Ishikawa (cell line): ENCODE results near the gene KIF6.

ENCODE experiments used
- CEBPB ChIP-seq: IDR thresholded peaks from 2 replicates; pipeline ENCODE4 v1.6.1; 2012
- CREB1 ChIP-seq: IDR thresholded peaks from 2 replicates; pipeline ENCODE4 v1.6.1; 2012; ENCODE audit warnings: low read depth
- EGR1 ChIP-seq: IDR thresholded peaks from 2 replicates; pipeline ENCODE4 v1.6.1; 2012
- EP300 ChIP-seq: IDR thresholded peaks from 2 replicates; pipeline ENCODE4 v1.6.1; 2012; ENCODE audit warnings: borderline replicate concordance
- FOXM1 ChIP-seq: IDR thresholded peaks from 2 replicates; pipeline ENCODE4 v1.6.1; 2012; ENCODE audit warnings: low read depth, borderline replicate concordance
- NFIC ChIP-seq: IDR thresholded peaks from 2 replicates; pipeline ENCODE4 v1.6.1; 2012
- RAD21 ChIP-seq: IDR thresholded peaks from 2 replicates; pipeline ENCODE4 v1.6.1; 2012; ENCODE audit warnings: low read depth
- TAF1 ChIP-seq: IDR thresholded peaks from 2 replicates; pipeline ENCODE4 v1.6.1; 2012; ENCODE audit warnings: low read depth, mild to moderate bottlenecking
- TCF12 ChIP-seq: IDR thresholded peaks from 2 replicates; pipeline ENCODE4 v1.6.1; 2012; ENCODE audit warnings: low read depth
- TEAD4 ChIP-seq: IDR thresholded peaks from 2 replicates; pipeline ENCODE4 v1.6.1; 2012
- YY1 ChIP-seq: IDR thresholded peaks from 2 replicates; pipeline ENCODE4 v1.6.1; 2012; ENCODE audit warnings: low read depth
- ZBTB7A ChIP-seq: IDR thresholded peaks from 2 replicates; pipeline ENCODE4 v1.6.1; 2012; ENCODE audit warnings: low read depth
- TF ChIP-seq, protein P1 (sequence below): IDR thresholded peaks from 2 replicates; pipeline ENCODE4 v1.6.1; 2012
- TF ChIP-seq, protein P2 (sequence below): IDR thresholded peaks from 2 replicates; pipeline ENCODE4 v1.6.1; 2012; ENCODE audit warnings: low read depth, mild to moderate bottlenecking
- TF ChIP-seq, protein P3 (sequence below): IDR thresholded peaks from 2 replicates; pipeline ENCODE4 v1.6.1; 2012

The KIF6 gene

DNA sequence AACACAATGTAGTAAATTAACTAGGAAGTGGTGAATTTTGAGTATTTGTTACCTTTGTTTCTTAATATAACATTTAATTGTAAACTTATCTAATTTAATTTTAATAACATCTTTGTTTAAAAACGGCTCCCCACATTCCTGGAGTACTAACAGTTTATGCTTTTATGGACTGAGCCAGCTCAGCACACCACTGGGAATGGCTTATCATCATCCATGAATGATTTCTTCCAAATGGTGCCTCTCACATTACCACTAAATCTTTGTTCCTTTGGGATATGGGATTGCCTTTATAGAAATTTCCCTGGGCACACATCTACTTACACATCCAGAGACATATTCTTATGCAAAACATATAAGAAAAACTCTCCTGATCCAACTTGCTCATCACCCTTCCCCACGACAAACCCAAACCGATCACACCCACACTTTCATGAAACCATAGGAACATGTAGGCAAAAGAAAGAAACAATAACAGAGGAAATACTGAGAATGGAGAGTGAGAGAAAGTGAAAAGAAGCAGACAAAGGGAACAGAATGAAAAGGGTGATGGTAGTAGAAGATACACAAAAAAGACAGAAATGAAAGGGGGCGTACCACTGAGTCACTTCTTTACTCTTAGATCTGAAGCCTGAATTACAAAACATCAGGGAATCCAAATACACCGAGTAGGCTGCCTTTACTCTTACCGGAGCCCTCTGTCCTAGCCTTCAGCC is 344.2 kb downstream of the KIF6 start:
- TF ChIP-seq RAD21 (no peak), TAF1 (no peak), ZBTB7A (no peak), NFIC (no peak), YY1 (no peak), TCF12 (no peak), CREB1 (no peak), TEAD4 (no peak), EP300 (no peak), FOXM1 (no peak), EGR1 (no peak), CEBPB (no peak)
- TF ChIP-seq, protein P1, sequence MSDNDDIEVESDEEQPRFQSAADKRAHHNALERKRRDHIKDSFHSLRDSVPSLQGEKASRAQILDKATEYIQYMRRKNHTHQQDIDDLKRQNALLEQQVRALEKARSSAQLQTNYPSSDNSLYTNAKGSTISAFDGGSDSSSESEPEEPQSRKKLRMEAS: no peak
- TF ChIP-seq, protein P2, sequence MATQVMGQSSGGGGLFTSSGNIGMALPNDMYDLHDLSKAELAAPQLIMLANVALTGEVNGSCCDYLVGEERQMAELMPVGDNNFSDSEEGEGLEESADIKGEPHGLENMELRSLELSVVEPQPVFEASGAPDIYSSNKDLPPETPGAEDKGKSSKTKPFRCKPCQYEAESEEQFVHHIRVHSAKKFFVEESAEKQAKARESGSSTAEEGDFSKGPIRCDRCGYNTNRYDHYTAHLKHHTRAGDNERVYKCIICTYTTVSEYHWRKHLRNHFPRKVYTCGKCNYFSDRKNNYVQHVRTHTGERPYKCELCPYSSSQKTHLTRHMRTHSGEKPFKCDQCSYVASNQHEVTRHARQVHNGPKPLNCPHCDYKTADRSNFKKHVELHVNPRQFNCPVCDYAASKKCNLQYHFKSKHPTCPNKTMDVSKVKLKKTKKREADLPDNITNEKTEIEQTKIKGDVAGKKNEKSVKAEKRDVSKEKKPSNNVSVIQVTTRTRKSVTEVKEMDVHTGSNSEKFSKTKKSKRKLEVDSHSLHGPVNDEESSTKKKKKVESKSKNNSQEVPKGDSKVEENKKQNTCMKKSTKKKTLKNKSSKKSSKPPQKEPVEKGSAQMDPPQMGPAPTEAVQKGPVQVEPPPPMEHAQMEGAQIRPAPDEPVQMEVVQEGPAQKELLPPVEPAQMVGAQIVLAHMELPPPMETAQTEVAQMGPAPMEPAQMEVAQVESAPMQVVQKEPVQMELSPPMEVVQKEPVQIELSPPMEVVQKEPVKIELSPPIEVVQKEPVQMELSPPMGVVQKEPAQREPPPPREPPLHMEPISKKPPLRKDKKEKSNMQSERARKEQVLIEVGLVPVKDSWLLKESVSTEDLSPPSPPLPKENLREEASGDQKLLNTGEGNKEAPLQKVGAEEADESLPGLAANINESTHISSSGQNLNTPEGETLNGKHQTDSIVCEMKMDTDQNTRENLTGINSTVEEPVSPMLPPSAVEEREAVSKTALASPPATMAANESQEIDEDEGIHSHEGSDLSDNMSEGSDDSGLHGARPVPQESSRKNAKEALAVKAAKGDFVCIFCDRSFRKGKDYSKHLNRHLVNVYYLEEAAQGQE: no peak
- TF ChIP-seq, protein P3, sequence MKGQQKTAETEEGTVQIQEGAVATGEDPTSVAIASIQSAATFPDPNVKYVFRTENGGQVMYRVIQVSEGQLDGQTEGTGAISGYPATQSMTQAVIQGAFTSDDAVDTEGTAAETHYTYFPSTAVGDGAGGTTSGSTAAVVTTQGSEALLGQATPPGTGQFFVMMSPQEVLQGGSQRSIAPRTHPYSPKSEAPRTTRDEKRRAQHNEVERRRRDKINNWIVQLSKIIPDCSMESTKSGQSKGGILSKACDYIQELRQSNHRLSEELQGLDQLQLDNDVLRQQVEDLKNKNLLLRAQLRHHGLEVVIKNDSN: no peak

DNA sequence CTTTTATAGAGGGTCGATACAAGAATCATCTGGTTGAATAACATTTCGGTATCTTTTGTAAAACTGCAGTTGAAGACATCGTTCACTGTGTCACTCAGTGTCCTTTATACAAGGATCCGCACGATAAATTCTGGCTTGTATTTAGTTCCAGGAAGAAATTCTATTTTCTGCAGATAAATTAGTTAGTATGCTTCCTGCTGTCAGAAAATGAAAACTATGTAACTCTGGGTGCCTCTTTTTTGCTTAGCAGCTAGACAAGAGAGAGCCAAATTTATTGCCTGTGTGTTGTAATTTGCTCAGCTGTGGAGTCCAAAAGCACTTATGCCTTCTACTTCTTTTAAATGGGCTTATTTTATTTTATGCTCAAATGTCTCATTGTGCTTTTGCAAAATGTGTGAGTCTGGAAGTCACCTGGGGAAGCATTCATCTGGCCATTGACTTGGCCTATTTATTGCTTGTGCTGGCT is 346.2 kb downstream of the KIF6 start:
- TF ChIP-seq EGR1 (no peak), CREB1 (no peak), TCF12 (no peak), TEAD4 (no peak), YY1 (no peak), TAF1 (no peak)
- TF ChIP-seq, protein P2: no peak

DNA sequence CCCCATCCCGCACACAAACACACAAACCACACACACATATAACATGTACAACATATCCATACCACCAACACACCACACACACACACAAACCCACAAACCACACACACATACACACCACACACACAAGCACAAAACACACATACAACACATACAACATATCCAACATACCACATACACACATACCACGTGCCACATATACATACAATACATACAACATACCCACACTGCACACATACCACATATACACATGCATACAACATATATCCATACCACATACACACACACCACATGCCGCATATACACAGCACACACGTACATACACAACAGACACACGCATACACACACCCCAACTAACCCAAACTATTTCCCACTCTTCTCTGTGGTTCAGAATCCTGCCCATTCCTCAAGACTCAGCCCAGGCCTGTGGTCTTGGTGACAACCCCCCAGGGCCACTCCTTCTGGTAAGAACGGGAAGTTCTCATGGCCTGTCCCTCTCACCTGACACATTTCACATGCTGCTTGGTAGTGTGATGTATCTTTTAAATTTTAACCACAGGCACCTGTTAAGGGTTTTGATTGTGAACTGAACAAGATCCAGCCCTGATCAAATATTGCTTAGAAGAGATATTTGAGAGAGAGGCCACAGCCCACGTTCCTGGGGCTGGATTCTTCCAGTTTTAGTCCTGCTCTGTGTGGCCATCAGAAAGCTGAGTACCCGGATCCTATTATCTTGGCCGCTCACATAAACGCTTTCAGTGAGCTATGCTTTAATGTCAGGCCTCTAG is 346.8 kb downstream of the KIF6 start:
- TF ChIP-seq TEAD4: no peak
- no peak for TF ChIP-seq TAF1
- no peak for TF ChIP-seq NFIC
- no peak for TF ChIP-seq EP300
- no peak for TF ChIP-seq RAD21
- TF ChIP-seq TCF12: no peak
- TF ChIP-seq, protein P3: no peak
- TF ChIP-seq YY1: no peak
- no peak for TF ChIP-seq CREB1
- no peak for TF ChIP-seq FOXM1
- TF ChIP-seq, protein P1: no peak
- no peak for TF ChIP-seq ZBTB7A
- TF ChIP-seq CEBPB: no peak
- TF ChIP-seq, protein P2: no peak
- no peak for TF ChIP-seq EGR1

DNA sequence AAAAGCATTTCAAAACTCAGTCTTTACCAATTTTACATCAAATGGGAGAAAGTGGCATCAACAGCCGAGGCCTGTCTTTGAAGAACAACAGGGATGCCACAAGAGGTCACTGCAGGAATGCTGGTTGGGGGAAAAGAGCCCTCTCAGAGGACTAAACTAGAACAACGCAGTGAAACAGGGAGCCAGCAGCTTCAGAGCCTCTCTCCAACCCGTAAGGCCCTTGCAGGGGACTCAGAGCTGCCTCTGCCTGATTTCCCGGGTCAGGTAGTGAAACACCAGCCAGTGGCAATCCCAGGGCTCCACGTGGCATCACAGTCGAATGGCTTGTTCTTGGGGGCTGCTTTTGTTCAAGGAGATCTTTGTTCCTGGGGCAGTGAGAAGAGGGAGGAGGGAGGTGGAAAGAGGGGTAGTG is 347.7 kb downstream of the KIF6 start:
- TF ChIP-seq RAD21 (peak; percentile 85), FOXM1 (no peak), CREB1 (no peak)
